K562 (cell line): ENCODE results near the gene SLC16A13. TPM values are rescaled to one million over a fixed set of nuclear protein-coding genes. Genes with fewer than 3 reads are reported as not detected.
A peak's percentile ranks its signal among the peaks of the same experiment; 100 is the strongest.

Source experiments
- POLR2A ChIP-seq: fragments of 450-650 bp; conservative IDR thresholded peaks from 2 replicates; pipeline ENCODE4 v1.6.1; 2016
- PYGO2 ChIP-seq: fragments of 450-650 bp; IDR thresholded peaks from 2 replicates; pipeline ENCODE4 v1.6.1; 2016; ENCODE audit warnings: mild to moderate bottlenecking, missing genetic modification characterization, moderate library complexity, missing compliant biosample characterization
- SMARCC2 ChIP-seq: fragments of 450-650 bp; IDR thresholded peaks from 2 replicates; pipeline ENCODE4 v1.6.1; 2017; ENCODE audit warnings: antibody characterized with exemption, moderate library complexity, mild to moderate bottlenecking, low read depth
- TAL1 ChIP-seq: fragments of 450-650 bp; IDR thresholded peaks from 2 replicates; pipeline ENCODE4 v1.6.1; 2016; ENCODE audit warnings: mild to moderate bottlenecking
- TEAD4 ChIP-seq, 2 experiments: sonication (generic) in 1 of 2; formaldehyde crosslinking in 1 of 2; IDR thresholded peaks; 2 replicates each; pipeline versions ENCODE4 v1.6.1 to v1.8.0; 2012 to 2022; ENCODE audit warnings: borderline replicate concordance in 1 of 2, inconsistent platforms in 1 of 2, low read length in 1 of 2, mild to moderate bottlenecking in 1 of 2, missing genetic modification reagents in 1 of 2
- TRIM24 ChIP-seq, 2 experiments: fragments of 450-650 bp; IDR thresholded peaks; 2 replicates each; pipeline ENCODE4 v1.6.1; 2016
- ZNF766 ChIP-seq: fragments of 200-800 bp; sonication (Bioruptor generic); conservative IDR thresholded peaks from 2 replicates; pipeline ENCODE4 v1.6.1; 2016; ENCODE audit warnings: missing genetic modification characterization, missing compliant biosample characterization
- polyA plus RNA-seq, 8 experiments: library from polyadenylated mRNA; depleted of rRNA in 4 of 8; stranded (reverse) in 5 of 8; unstranded in 3 of 8; fragments of >200 nt; fragmentation: Nextera tagmentation in 2 of 8; fragmentation: Illumina TruSeq in 1 of 8; extraction: Ambion mirVana in 2 of 8; extraction: Trizol in 1 of 8; gene quantifications; 2 replicates each; pipeline versions ENCODE4 v1.2.1 to v1.2.3, GENCODE V29; 2011 to 2014; ENCODE audit warnings: inconsistent platforms in 1 of 8, missing spikeins in 1 of 8
- total RNA-seq, 7 experiments: library from RNA; depleted of rRNA in 6 of 7; stranded (reverse); fragments of >200 nt in 6 of 7; fragmentation: Illumina TruSeq in 2 of 7; extraction: Trizol in 2 of 7; gene quantifications; 2 replicates each; pipeline versions ENCODE4 v1.2.1 to v1.2.3, GENCODE V29; 2011 to 2021; ENCODE audit warnings: low replicate concordance in 1 of 7
- TF ChIP-seq, protein P1 (sequence below): IDR thresholded peaks from 2 replicates; pipeline ENCODE4 v1.6.1; 2012; ENCODE audit warnings: low read depth, low read length, improper control_type of control experiment, borderline replicate concordance

The SLC16A13 gene
- total and polyA plus RNA-seq, 9 of the 15 experiments (the other 6 are each of a cell fraction or from before 2014, with no cell fraction given) = 0.04 to 5.6 (median 0.87) TPM

DNA sequence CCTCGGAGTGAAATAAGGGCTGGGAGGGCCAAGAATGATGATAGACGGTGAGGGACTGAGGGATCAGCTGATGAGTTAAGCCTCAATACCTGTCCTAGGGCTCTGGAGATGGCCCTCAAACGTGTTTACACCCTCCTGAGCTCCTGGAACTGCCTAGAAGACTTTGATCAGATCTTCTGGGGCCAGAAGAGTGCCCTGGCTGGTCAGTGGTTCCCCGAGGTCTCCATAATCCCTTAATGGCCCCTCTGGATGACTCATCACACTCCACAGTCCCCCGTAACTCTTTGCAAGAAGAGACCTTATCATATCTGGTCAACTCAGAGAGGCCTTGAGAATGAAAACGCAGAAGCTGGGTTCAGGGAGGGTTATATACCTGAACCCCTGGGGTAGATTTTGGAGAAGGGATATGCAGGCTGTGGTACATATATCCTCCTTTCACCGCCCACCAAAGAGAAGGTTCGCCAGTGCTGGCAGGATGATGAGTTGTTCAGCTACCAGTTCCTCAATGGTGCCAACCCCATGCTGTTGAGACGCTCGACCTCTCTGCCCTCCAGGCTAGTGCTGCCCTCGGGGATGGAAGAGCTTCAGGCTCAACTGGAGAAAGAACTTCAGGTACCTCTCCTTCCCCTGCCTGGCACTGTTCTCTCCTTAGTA is 36.8 kb upstream of the SLC16A13 start (continued):
- peak; percentile 69 for TF ChIP-seq ZNF766 (CRISPR knock-in tag)
- peak; percentile 65; the same call in 1 of the 2 replicates for TF ChIP-seq TAL1
- TF ChIP-seq POLR2A = 0 out of 2 replicates have a peak, but pooled peaks have one; percentile 16
- TF ChIP-seq TEAD4 (IDR thresholded peaks at IDR 0.05; ENCODE audit: low read length) = peak; percentile 37; the same call in 1 of the 2 replicates
- TF ChIP-seq TEAD4 (CRISPR knock-in tag; IDR thresholded peaks at IDR 0.05; ENCODE audit: borderline replicate concordance) = no peak
- 0 out of 4 replicates have a peak, but pooled peaks of 1 of the 2 experiments have one; percentile 30 for TF ChIP-seq TRIM24 (IDR thresholded peaks at IDR 0.05)
- TF ChIP-seq PYGO2 = no peak
- TF ChIP-seq, protein P1, sequence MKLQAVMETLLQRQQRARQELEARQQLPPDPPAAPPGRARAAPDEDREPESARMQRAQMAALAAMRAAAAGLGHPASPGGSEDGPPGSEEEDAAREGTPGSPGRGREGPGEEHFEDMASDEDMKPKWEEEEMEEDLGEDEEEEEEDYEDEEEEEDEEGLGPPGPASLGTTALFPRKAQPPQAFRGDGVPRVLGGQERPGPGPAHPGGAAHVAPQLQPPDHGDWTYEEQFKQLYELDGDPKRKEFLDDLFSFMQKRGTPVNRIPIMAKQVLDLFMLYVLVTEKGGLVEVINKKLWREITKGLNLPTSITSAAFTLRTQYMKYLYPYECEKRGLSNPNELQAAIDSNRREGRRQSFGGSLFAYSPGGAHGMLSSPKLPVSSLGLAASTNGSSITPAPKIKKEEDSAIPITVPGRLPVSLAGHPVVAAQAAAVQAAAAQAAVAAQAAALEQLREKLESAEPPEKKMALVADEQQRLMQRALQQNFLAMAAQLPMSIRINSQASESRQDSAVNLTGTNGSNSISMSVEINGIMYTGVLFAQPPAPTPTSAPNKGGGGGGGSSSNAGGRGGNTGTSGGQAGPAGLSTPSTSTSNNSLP = 0 out of 2 replicates have a peak, but pooled peaks have one; percentile 35
- peak; percentile 83 for TF ChIP-seq SMARCC2
